ENCODE measurements around the gene SLC9A9. TPM values are rescaled to one million over a fixed set of nuclear protein-coding genes. Genes with fewer than 3 reads are reported as not detected.

Gene SLC9A9
- total and polyA plus RNA-seq, 9 of the 15 experiments (the other 6 are each of a cell fraction or from before 2014, with no cell fraction given), result 0.03 to 0.13 TPM; not detected in 7

DNA sequence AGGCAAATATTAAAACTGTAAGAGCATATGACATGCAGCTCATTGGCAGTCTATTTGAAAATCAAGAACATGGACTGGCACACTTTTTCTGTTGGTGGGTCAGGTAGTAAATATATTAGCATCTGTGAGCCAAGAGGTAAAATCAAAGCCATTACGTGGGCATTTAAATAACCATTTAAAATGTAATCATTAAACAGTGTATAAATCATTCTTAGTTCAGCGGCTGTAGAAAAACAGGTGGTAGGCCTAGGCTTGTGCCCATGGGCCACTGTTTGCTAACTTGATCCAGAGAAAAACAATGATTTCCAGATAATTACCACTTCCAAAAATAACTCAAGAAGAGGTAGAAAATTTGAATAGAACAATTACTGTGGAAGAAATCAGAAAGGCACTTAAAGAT, 623.6 kb downstream of the SLC9A9 start:
- no peak for DNase-seq (ENCODE audit: extremely low read depth in 1 of 4, low spot score in 3 of 4)
- Histone ChIP-seq H3K79me2 (ENCODE audit: control insufficient read depth, insufficient read depth, low read length) (no peaks in the 10 kb centered on the region), H4K20me1 (replicated peaks; ENCODE audit: control insufficient read depth, insufficient read depth, low read length) (no peaks in the 10 kb centered on the region), H3K4me1 (replicated peaks in 1 of 2; ENCODE audit: control insufficient read depth in 2 of 2, insufficient read depth in 2 of 2, low read length in 2 of 2) (peaks cover 13 to 17% of the 10 kb centered on the region in 2 experiments), H3K27me3 (ENCODE audit: control insufficient read depth in 2 of 2, insufficient read depth in 2 of 2, low read length in 2 of 2) (no peaks in the 10 kb centered on the region), H3K36me3 (ENCODE audit: control insufficient read depth, insufficient read depth, low read length) (no peaks in the 10 kb centered on the region), H3K4me2 (ENCODE audit: insufficient read depth, low read length) (no peak overlapping the region), H3K9me3 (replicated peaks; ENCODE audit: control insufficient read depth, insufficient read depth, low read depth, low read length) (no peaks in the 10 kb centered on the region), H2AFZ (ENCODE audit: low read depth, low read length) (no peak overlapping the region), H3K27ac (ENCODE audit: extremely low read depth, low read depth, low read length) (no peak overlapping the region), H3K9ac (ENCODE audit: insufficient read depth in 1 of 2, low read depth in 2 of 2, low read length in 2 of 2) (no peak overlapping the region), H3K9me1 (ENCODE audit: control insufficient read depth, insufficient read depth, low read length) (no peaks in the 10 kb centered on the region), H3K4me3 (no peak overlapping the region)
- intact Hi-C loops (cut with micrococcal nuclease), result no loop called here
- in situ Hi-C loops (cut with MboI), result no loop called here
- TF ChIP-seq ETV6 (IDR thresholded peaks at IDR 0.05; ENCODE audit: borderline replicate concordance in 1 of 2, low read depth in 2 of 2, low read length in 1 of 2) (no peak), ETV6 (CRISPR knock-in tag; IDR thresholded peaks at IDR 0.05; ENCODE audit: borderline replicate concordance) (no peak), CHD4 (IDR thresholded peaks at IDR 0.05; ENCODE audit: insufficient read depth, insufficient replicate concordance, low read depth, low read length, poor library complexity, severe bottlenecking) (no peak), CREB1 (IDR thresholded peaks at IDR 0.05) (no peak), CREB1 (CRISPR knock-in tag; IDR thresholded peaks at IDR 0.05) (no peak), RBBP5 (IDR thresholded peaks at IDR 0.05; ENCODE audit: borderline replicate concordance, insufficient read depth, low read length, poor library complexity, severe bottlenecking) (no peak), ZEB2 (IDR thresholded peaks at IDR 0.05) (no peak), CEBPG (CRISPR knock-in tag; IDR thresholded peaks at IDR 0.05) (no peak), CEBPG (tag; conservative IDR thresholded peaks at IDR 0.05 in 1 of 2, IDR thresholded peaks at IDR 0.05 in 1 of 2) (no peak), CSDE1 (IDR thresholded peaks at IDR 0.05) (no peak), TAF1 (IDR thresholded peaks at IDR 0.05; ENCODE audit: control insufficient read depth, extremely low read depth, insufficient read depth, low read length, severe bottlenecking) (no peak)
- no TSS peak for BruUV-seq (replicated peaks)
- ChIA-PET POLR2A (no interaction called here), CTCF (ENCODE audit: low intra/inter-chr PET ratio) (no interaction called here)
- no peak for ATAC-seq
- FAIRE-seq, result no peak
- 69% methylated on average over 2 of the region's 2 CpGs for whole genome bisulfite sequencing (ENCODE audit: insufficient coverage, low coverage, missing lambda C conversion rate)
